ENCODE measurements around the gene GINS2.
A peak's percentile ranks its signal among the peaks of the same experiment; 100 is the strongest.

Gene GINS2

GRCh38 chr16:85699628-85700027 is 10.9 kb upstream of the GINS2 start:
- Histone ChIP-seq H3K9ac (ENCODE audit: low read depth, low read length) (no peak overlapping the region), H3K27ac (ENCODE audit: low read length) (no peak overlapping the region)

DNA sequence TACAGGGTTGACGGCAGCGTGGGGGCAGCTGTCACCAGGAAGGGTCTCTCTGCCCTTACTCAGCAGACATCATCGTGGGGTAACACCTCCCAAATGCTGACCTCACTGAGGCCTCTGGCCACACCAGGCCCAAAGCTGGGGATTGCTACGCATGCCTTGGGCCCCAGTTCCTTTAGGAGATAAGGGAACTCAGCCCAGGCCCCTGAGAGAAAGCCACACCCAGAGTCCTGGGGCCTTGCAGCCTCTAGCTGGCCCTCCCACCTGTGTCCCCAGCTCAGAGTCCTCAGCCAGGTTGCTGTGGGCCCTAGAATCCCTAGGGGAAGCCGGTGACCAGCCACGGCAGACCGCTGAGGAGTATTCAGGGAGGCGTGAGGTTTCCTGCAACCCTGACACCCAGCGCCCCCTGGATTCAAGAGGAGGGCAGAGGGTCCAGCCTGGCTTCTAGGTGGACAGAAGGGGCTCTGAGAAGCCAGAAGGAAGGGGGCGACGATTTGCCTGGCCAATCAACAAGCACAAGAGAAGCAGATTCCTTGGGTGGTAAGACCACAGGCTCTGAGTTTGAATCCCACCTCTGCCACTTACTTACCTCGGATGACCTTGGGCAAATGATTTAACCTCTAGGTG is 10.3 kb upstream of the GINS2 start:
- Histone ChIP-seq H3K9me3 (ENCODE audit: insufficient read depth, low read depth, low read length) (no peaks in the 10 kb centered on the region), H3K4me1 (ENCODE audit: insufficient read depth, low read length) (no peaks in the 10 kb centered on the region), H3K27me3 (ENCODE audit: insufficient read depth, low read length) (no peaks in the 10 kb centered on the region; the same call in 1 of the 2 replicates), H3K4me3 (ENCODE audit: low read length) (no peak overlapping the region), H3K27ac (ENCODE audit: low read length) (no peak overlapping the region), H3K36me3 (ENCODE audit: insufficient read depth, low read depth, low read length) (no peaks in the 10 kb centered on the region), H3K9ac (ENCODE audit: low read depth, low read length) (no peak overlapping the region)

More at GRCh38 chr16:85699628-85700027, 10.9 kb upstream of the GINS2 start:
- Histone ChIP-seq H3K27me3 (ENCODE audit: insufficient read depth, low read length) (no peaks in the 10 kb centered on the region; the same call in 1 of the 2 replicates), H3K4me3 (ENCODE audit: low read length) (no peak overlapping the region), H3K36me3 (ENCODE audit: insufficient read depth, low read depth, low read length) (no peaks in the 10 kb centered on the region), H3K9me3 (ENCODE audit: insufficient read depth, low read depth, low read length) (no peaks in the 10 kb centered on the region), H3K4me1 (ENCODE audit: insufficient read depth, low read length) (no peaks in the 10 kb centered on the region)

- H3K4me1 ChIP-seq (ENCODE audit: insufficient read depth, low read length): no peaks in the 10 kb centered on the region
- H3K9ac ChIP-seq (ENCODE audit: low read depth, low read length): no peak overlapping the region
- no peak overlapping the region for H3K4me3 ChIP-seq (ENCODE audit: low read length)
- no peaks in the 10 kb centered on the region; the same call in 1 of the 2 replicates for H3K27me3 ChIP-seq (ENCODE audit: insufficient read depth, low read length)
- no peaks in the 10 kb centered on the region for H3K36me3 ChIP-seq (ENCODE audit: insufficient read depth, low read depth, low read length)
- H3K27ac ChIP-seq (ENCODE audit: low read length): no peak overlapping the region
- no peaks in the 10 kb centered on the region for H3K9me3 ChIP-seq (ENCODE audit: insufficient read depth, low read depth, low read length)
Observed at GRCh38 chr16:85698459-85698891, 9.7 kb upstream of the GINS2 start.

GRCh38 chr16:85697431-85697830 is 8.7 kb upstream of the GINS2 start:
- Histone ChIP-seq H3K36me3 (ENCODE audit: insufficient read depth, low read depth, low read length) (no peaks in the 10 kb centered on the region), H3K4me1 (ENCODE audit: insufficient read depth, low read length) (no peaks in the 10 kb centered on the region), H3K27ac (ENCODE audit: low read length) (no peak overlapping the region), H3K9me3 (ENCODE audit: insufficient read depth, low read depth, low read length) (no peaks in the 10 kb centered on the region), H3K27me3 (ENCODE audit: insufficient read depth, low read length) (no peaks in the 10 kb centered on the region; the same call in 1 of the 2 replicates), H3K4me3 (ENCODE audit: low read length) (no peak overlapping the region), H3K9ac (ENCODE audit: low read depth, low read length) (no peak overlapping the region)

- Histone ChIP-seq H3K36me3 (ENCODE audit: insufficient read depth, low read depth, low read length) (no peaks in the 10 kb centered on the region), H3K4me1 (ENCODE audit: insufficient read depth, low read length) (no peaks in the 10 kb centered on the region), H3K9me3 (ENCODE audit: insufficient read depth, low read depth, low read length) (no peaks in the 10 kb centered on the region), H3K4me3 (ENCODE audit: low read length) (no peak overlapping the region), H3K9ac (ENCODE audit: low read depth, low read length) (no peak overlapping the region), H3K27me3 (ENCODE audit: insufficient read depth, low read length) (no peaks in the 10 kb centered on the region; the same call in 1 of the 2 replicates), H3K27ac (ENCODE audit: low read length) (no peak overlapping the region)
Observed at GRCh38 chr16:85696781-85697180, 8.0 kb upstream of the GINS2 start.

DNA sequence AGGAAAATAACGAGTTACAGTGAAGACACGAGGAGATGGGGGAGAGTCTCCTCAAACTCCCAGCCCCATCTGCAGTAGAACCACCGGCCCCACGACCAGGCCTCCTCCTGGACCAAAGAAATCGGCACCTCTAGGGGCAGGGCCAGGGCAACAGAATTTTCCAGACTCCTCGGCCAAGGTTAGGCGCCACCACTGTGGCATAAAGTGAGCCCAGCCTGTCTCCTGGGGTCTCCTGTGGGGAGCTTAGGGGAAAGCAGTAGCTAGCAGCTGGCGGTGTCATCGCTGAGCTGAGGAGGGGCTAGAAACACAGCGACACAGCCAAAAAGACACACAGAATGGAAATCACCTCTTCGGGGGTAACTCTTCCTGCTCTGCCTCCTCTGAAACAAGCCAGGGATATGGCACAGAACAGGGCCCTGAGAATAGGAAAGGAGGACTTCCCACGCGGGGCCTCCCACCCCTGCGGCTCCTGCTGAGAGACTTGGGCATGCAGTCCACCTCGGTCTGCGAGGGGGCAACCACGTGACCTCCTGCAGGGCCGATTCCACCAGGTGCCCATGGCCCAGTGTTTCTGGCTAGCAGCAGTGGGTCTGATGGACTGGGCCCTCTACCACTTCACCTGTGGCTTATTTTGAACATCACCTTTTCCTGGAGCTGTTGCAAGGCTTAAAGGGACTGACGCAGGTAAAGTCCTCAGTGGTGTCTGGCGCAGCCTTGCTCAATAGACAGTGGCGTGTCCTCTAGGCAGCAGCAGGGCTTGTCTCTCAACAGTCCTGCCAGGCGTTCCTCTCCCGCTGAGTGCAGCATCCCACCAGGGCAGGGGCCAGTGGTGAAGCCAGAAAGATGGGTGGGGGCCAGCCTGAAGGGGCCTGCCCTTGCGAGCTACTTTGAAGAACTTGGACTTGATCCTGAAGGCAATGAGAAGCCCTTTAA is 6.7 kb upstream of the GINS2 start:
- Histone ChIP-seq H3K4me3 (ENCODE audit: low read length) (no peak overlapping the region), H3K9ac (ENCODE audit: low read depth, low read length) (no peak overlapping the region)

DNA sequence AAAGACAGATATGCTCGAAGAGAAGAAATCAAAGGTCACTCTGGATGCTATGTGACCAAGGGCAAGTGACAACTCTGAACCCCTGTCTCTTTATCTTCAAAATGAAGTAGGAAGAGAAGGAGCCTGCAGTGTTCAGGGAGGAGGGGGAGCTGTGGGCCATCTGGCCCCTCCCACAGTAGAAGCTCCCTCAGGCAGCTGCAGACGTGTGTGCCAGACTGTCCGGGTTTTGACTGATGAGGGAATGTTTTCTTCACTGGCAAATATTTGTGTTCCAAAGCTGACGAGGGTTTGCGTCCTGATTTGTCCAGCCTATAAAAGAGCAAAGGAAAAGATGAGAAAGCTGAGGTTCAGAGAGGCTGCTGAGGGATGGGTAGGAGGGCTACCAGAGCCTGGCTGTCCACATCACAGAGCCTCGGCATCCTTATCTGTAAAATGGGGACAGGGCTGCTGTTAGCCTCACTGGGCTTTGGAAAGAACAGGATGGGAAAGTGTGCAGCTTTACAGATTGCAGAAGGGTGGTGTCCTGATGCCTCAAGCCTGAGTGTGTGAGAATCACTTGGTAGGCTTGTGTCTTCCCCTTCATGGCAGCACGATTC is 1.8 kb upstream of the GINS2 start:
- Histone ChIP-seq H3K4me1 (ENCODE audit: insufficient read depth, low read length) (no peaks in the 10 kb centered on the region), H3K4me3 (ENCODE audit: low read length) (no peak overlapping the region), H3K9me3 (ENCODE audit: insufficient read depth, low read depth, low read length) (no peaks in the 10 kb centered on the region)

More for the DNA sequence above, 6.7 kb upstream of the GINS2 start:
- Histone ChIP-seq H3K27ac (ENCODE audit: low read length) (no peak overlapping the region), H3K27me3 (ENCODE audit: insufficient read depth, low read length) (peaks cover 4% of the 10 kb centered on the region), H3K36me3 (ENCODE audit: insufficient read depth, low read depth, low read length) (no peaks in the 10 kb centered on the region), H3K9me3 (ENCODE audit: insufficient read depth, low read depth, low read length) (no peaks in the 10 kb centered on the region), H3K4me1 (ENCODE audit: insufficient read depth, low read length) (no peaks in the 10 kb centered on the region)

GRCh38 chr16:85689950-85690320 is 1.2 kb upstream of the GINS2 start:
- peaks cover 15% of the 10 kb centered on the region; the same call in 1 of the 2 replicates for H3K27me3 ChIP-seq (ENCODE audit: insufficient read depth, low read length)
- H3K27ac ChIP-seq (ENCODE audit: low read length): no peak overlapping the region
- no peak overlapping the region for H3K4me3 ChIP-seq (ENCODE audit: low read length)
- no peaks in the 10 kb centered on the region for H3K4me1 ChIP-seq (ENCODE audit: insufficient read depth, low read length)
- no peak overlapping the region for H3K9ac ChIP-seq (ENCODE audit: low read depth, low read length)
- peaks cover 6% of the 10 kb centered on the region; the same call in 1 of the 2 replicates for H3K36me3 ChIP-seq (ENCODE audit: insufficient read depth, low read depth, low read length)
- no peaks in the 10 kb centered on the region for H3K9me3 ChIP-seq (ENCODE audit: insufficient read depth, low read depth, low read length)

More for the DNA sequence above, 1.8 kb upstream of the GINS2 start:
- Histone ChIP-seq H3K27ac (ENCODE audit: low read length) (no peak overlapping the region), H3K36me3 (ENCODE audit: insufficient read depth, low read depth, low read length) (peaks cover 3% of the 10 kb centered on the region; the same call in 1 of the 2 replicates), H3K9ac (ENCODE audit: low read depth, low read length) (no peak overlapping the region), H3K27me3 (ENCODE audit: insufficient read depth, low read length) (peaks cover 15% of the 10 kb centered on the region; the same call in 1 of the 2 replicates)

DNA sequence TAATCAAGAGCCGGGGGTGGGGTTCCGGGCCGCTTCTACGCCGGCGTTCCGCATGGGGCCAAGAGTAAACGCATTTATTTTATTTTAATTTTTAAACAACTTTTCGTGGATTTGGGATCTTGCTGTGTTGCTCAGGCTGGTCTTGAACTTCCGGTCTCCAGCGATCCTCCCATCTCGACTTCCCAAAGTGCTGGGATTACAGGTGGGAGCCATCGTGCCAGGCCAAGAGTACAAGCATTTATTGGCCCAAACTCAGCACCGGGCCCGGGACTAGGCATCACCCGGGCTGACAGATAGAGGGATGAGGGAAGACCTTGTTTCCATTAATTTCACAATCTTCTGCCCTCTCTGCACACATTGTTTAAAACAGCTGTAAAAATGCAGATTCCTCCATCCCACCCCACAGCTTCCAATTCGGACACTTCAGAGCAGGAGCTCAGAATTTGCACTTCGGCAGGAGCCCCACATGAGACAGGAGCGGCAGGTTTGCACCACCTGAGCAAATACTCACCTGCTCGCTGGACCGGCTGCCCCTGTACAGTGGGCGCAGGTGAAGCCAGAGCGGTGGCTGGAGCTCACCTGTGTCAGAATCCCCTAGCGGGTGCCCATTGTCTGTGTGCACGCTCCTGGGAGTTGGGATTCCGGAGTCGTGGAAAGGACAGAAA is 663 bp upstream of the GINS2 start:
- Histone ChIP-seq H3K9me3 (ENCODE audit: insufficient read depth, low read depth, low read length) (no peaks in the 10 kb centered on the region), H3K9ac (ENCODE audit: low read depth, low read length) (no peak overlapping the region), H3K27ac (ENCODE audit: low read length) (no peak overlapping the region), H3K36me3 (ENCODE audit: insufficient read depth, low read depth, low read length) (peaks cover 9% of the 10 kb centered on the region; the same call in 1 of the 2 replicates), H3K4me1 (ENCODE audit: insufficient read depth, low read length) (no peaks in the 10 kb centered on the region), H3K27me3 (ENCODE audit: insufficient read depth, low read length) (peaks cover 15% of the 10 kb centered on the region; the same call in 1 of the 2 replicates), H3K4me3 (ENCODE audit: low read length) (peak overlapping the region; percentile 39; the same call in 1 of the 2 replicates)

GRCh38 chr16:85687651-85688471 is 893 bp downstream of the GINS2 start:
- peaks cover 15% of the 10 kb centered on the region; the same call in 1 of the 2 replicates for H3K27me3 ChIP-seq (ENCODE audit: insufficient read depth, low read length)
- H3K36me3 ChIP-seq (ENCODE audit: insufficient read depth, low read depth, low read length): peaks cover 24% of the 10 kb centered on the region
- peak overlapping the region; percentile 79 for H3K4me3 ChIP-seq (ENCODE audit: low read length)
- peak overlapping the region; percentile 83; the same call in 1 of the 2 replicates for H3K9ac ChIP-seq (ENCODE audit: low read depth, low read length)
- H3K9me3 ChIP-seq (ENCODE audit: insufficient read depth, low read depth, low read length): no peaks in the 10 kb centered on the region
- no peak overlapping the region for H3K27ac ChIP-seq (ENCODE audit: low read length)
- H3K4me1 ChIP-seq (ENCODE audit: insufficient read depth, low read length): no peaks in the 10 kb centered on the region
